HEK293 (cell line): ENCODE data around the gene TDP2.

Experiments
- CTCF ChIA-PET: fragments of 350-600 bp; formaldehyde crosslinking; extraction: SDS; loops from one replicate; lab custom pipeline; 2021; ENCODE audit warnings: antibody characterized with exemption; lab: Yijun Ruan, JAX
- POLR2A ChIA-PET: fragments of 300-600 bp; formaldehyde crosslinking; extraction: SDS; loops from one replicate; lab custom pipeline; 2020; ENCODE audit warnings: antibody characterized with exemption, inconsistent platforms; lab: Yijun Ruan, JAX
- H3K27ac ChIP-seq: fragments of 200-500 bp; sonication (Bioruptor generic); 2 replicates; pipeline ENCODE4 v1.5.1; 2014; ENCODE audit warnings: low read depth, low read length, control low read depth, inconsistent platforms; ENCODE audit errors: extremely low read depth
- H3K36me3 ChIP-seq, 2 experiments: fragments of 200-500 bp in 1 of 2; sonication (Bioruptor generic) in 1 of 2; 1 replicate in 1 of 2; 2 replicates in 1 of 2; pipeline ENCODE4 v1.5.1; 2014 to 2017; ENCODE audit warnings: inconsistent platforms in 2 of 2, low read length in 2 of 2; ENCODE audit not compliant: control insufficient read depth in 2 of 2, insufficient read depth in 1 of 2
- H3K4me1 ChIP-seq: fragments of 200-500 bp; sonication (Bioruptor generic); 2 replicates; pipeline ENCODE4 v1.5.1; 2014; ENCODE audit warnings: mild to moderate bottlenecking, low read length, inconsistent platforms; ENCODE audit not compliant: control insufficient read depth, insufficient read depth
- H3K4me3 ChIP-seq: 2 replicates; pipeline ENCODE4 v1.5.1; 2011; ENCODE audit warnings: low read depth, mild to moderate bottlenecking, control low read depth, low read length, moderate library complexity
- H3K9me3 ChIP-seq: fragments of 200-500 bp; sonication (Bioruptor generic); 2 replicates; pipeline ENCODE4 v1.5.1; 2014; ENCODE audit warnings: low read depth, low read length, inconsistent platforms; ENCODE audit not compliant: control insufficient read depth, insufficient read depth
- KLF1 ChIP-seq: fragments of 450-650 bp; formaldehyde crosslinking; IDR thresholded peaks from 2 replicates; pipeline ENCODE4 v1.5.1; 2016; ENCODE audit warnings: missing biosample characterization, missing genetic modification characterization
- SETDB1 ChIP-seq: IDR thresholded peaks from one replicate; pipeline ENCODE4 v1.6.1; 2017; ENCODE audit warnings: mild to moderate bottlenecking, low read length, moderate library complexity, mixed read lengths; ENCODE audit not compliant: insufficient read length
- ZIC2 ChIP-seq: fragments of 450-650 bp; formaldehyde crosslinking; IDR thresholded peaks from 2 replicates; pipeline ENCODE4 v1.5.1; 2016; ENCODE audit warnings: missing biosample characterization, missing genetic modification characterization
- ZNF114 ChIP-seq: fragments of 450-650 bp; formaldehyde crosslinking; IDR thresholded peaks from 2 replicates; pipeline ENCODE4 v1.5.0; 2017; ENCODE audit warnings: missing biosample characterization, missing genetic modification characterization
- ZNF146 ChIP-seq: fragments of 450-650 bp; formaldehyde crosslinking; IDR thresholded peaks from 2 replicates; pipeline ENCODE4 v1.5.1; 2016; ENCODE audit warnings: missing biosample characterization, missing genetic modification characterization
- ZNF175 ChIP-seq: fragments of 450-650 bp; formaldehyde crosslinking; IDR thresholded peaks from 2 replicates; pipeline ENCODE4 v1.5.1; 2016; ENCODE audit warnings: missing biosample characterization, missing genetic modification characterization
- ZNF2 ChIP-seq: fragments of 450-650 bp; formaldehyde crosslinking; IDR thresholded peaks from 2 replicates; pipeline ENCODE4 v1.5.1; 2016; ENCODE audit warnings: missing biosample characterization, missing genetic modification characterization
- ZNF266 ChIP-seq: fragments of 450-650 bp; formaldehyde crosslinking; IDR thresholded peaks from 2 replicates; pipeline ENCODE4 v1.5.1; 2016; ENCODE audit warnings: missing biosample characterization, missing genetic modification characterization, low read depth
- ZNF274 ChIP-seq, 2 experiments: fragments of 200-500 bp in 1 of 2; fragments of 450-650 bp in 1 of 2; sonication (Bioruptor generic) in 1 of 2; formaldehyde crosslinking in 1 of 2; IDR thresholded peaks; 2 replicates each; pipeline versions ENCODE4 v1.5.1 to v1.6.1; 2014 to 2016; ENCODE audit warnings: borderline replicate concordance in 1 of 2, inconsistent platforms in 1 of 2, low read length in 1 of 2, missing biosample characterization in 1 of 2, missing genetic modification characterization in 1 of 2
- ZNF48 ChIP-seq: fragments of 450-650 bp; formaldehyde crosslinking; IDR thresholded peaks from 2 replicates; pipeline ENCODE4 v1.5.1; 2016; ENCODE audit warnings: missing biosample characterization, missing genetic modification characterization
- ZNF529 ChIP-seq: fragments of 450-650 bp; formaldehyde crosslinking; IDR thresholded peaks from 2 replicates; pipeline ENCODE4 v1.5.1; 2017; ENCODE audit warnings: missing genetic modification characterization, missing biosample characterization; ENCODE audit not compliant: insufficient replicate concordance
- ZNF596 ChIP-seq: fragments of 450-650 bp; IDR thresholded peaks from 2 replicates; pipeline ENCODE4 v1.5.0; 2018; ENCODE audit warnings: missing biosample characterization, mild to moderate bottlenecking, missing genetic modification characterization, moderate library complexity
- ZNF626 ChIP-seq: fragments of 450-650 bp; sonication (Bioruptor Pico); formaldehyde crosslinking; IDR thresholded peaks from 2 replicates; pipeline ENCODE4 v1.5.1; 2018; ENCODE audit warnings: missing biosample characterization, missing genetic modification characterization, inconsistent platforms
- ZNF677 ChIP-seq: fragments of 450-650 bp; IDR thresholded peaks from 2 replicates; pipeline ENCODE4 v1.5.0; 2018; ENCODE audit warnings: missing biosample characterization, mild to moderate bottlenecking, missing genetic modification characterization, moderate library complexity
- ZNF707 ChIP-seq: fragments of 450-650 bp; formaldehyde crosslinking; IDR thresholded peaks from 2 replicates; pipeline ENCODE4 v1.5.1; 2016; ENCODE audit warnings: missing biosample characterization, missing genetic modification characterization
- ZNF747 ChIP-seq: fragments of 450-650 bp; formaldehyde crosslinking; IDR thresholded peaks from 2 replicates; pipeline ENCODE4 v1.5.1; 2016; ENCODE audit warnings: missing biosample characterization, missing genetic modification characterization
- TF ChIP-seq, protein P1 (sequence below): fragments of 450-650 bp; formaldehyde crosslinking; IDR thresholded peaks from 2 replicates; pipeline ENCODE4 v1.5.1; 2016; ENCODE audit warnings: missing biosample characterization, missing genetic modification characterization, borderline replicate concordance
- TF ChIP-seq, protein P2 (sequence below): fragments of 450-650 bp; formaldehyde crosslinking; IDR thresholded peaks from 2 replicates; pipeline ENCODE4 v1.5.1; 2016; ENCODE audit warnings: missing biosample characterization, missing genetic modification characterization, borderline replicate concordance
- TF ChIP-seq, protein P3 (sequence below): fragments of 450-650 bp; formaldehyde crosslinking; IDR thresholded peaks from 2 replicates; pipeline ENCODE4 v1.5.1; 2017; ENCODE audit warnings: missing biosample characterization, missing genetic modification characterization
- TF ChIP-seq, protein P4 (sequence below): fragments of 450-650 bp; formaldehyde crosslinking; IDR thresholded peaks from 2 replicates; pipeline ENCODE4 v1.5.1; 2016; ENCODE audit warnings: missing biosample characterization, missing genetic modification characterization
- TF ChIP-seq, protein P5 (sequence below): fragments of 450-650 bp; formaldehyde crosslinking; IDR thresholded peaks from 2 replicates; pipeline ENCODE4 v1.5.0; 2017; ENCODE audit warnings: missing biosample characterization, missing genetic modification characterization, borderline replicate concordance

TDP2 gene

DNA sequence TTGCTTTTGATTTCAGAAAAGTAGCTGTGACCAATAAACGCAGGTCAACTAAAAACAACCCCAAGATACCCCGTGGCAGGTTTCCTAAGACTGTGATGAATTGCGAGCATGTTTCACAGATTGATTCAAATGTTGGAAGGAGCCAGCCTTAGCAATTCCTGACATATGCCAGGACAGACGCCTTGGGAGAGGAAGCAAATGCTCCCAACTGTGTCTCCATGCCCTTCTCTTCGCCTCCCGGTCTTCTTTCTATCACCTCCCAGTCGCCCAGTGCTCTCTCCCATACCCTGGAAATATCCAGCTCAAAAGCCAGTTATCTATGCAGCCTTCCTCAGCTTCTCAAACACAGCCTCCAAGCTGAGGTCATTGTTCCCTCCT lies 52.7 kb downstream of the TDP2 start:
- Histone ChIP-seq H3K4me3 (no peak overlapping the region), H3K4me1 (no peaks in the 10 kb centered on the region), H3K9me3 (no peaks in the 10 kb centered on the region), H3K27ac (no peak overlapping the region), H3K36me3 (no peaks in the 10 kb centered on the region)
- TF ChIP-seq ZNF274 (IDR thresholded peaks at IDR 0.05; ENCODE audit: low read length) (no peak), ZNF274 (tag by site-specific recombination; IDR thresholded peaks at IDR 0.05; ENCODE audit: borderline replicate concordance) (no peak), ZNF747 (tag by site-specific recombination) (no peak), ZNF596 (tag by site-specific recombination) (no peak), ZIC2 (tag by site-specific recombination) (no peak), KLF1 (tag by site-specific recombination) (no peak), ZNF2 (tag by site-specific recombination) (no peak), ZNF48 (tag by site-specific recombination) (no peak), ZNF175 (tag by site-specific recombination) (no peak), ZNF266 (tag by site-specific recombination) (no peak)
- TF ChIP-seq, protein P1, sequence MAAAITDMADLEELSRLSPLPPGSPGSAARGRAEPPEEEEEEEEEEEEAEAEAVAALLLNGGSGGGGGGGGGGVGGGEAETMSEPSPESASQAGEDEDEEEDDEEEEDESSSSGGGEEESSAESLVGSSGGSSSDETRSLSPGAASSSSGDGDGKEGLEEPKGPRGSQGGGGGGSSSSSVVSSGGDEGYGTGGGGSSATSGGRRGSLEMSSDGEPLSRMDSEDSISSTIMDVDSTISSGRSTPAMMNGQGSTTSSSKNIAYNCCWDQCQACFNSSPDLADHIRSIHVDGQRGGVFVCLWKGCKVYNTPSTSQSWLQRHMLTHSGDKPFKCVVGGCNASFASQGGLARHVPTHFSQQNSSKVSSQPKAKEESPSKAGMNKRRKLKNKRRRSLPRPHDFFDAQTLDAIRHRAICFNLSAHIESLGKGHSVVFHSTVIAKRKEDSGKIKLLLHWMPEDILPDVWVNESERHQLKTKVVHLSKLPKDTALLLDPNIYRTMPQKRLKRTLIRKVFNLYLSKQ: no peak
- TF ChIP-seq, protein P2, sequence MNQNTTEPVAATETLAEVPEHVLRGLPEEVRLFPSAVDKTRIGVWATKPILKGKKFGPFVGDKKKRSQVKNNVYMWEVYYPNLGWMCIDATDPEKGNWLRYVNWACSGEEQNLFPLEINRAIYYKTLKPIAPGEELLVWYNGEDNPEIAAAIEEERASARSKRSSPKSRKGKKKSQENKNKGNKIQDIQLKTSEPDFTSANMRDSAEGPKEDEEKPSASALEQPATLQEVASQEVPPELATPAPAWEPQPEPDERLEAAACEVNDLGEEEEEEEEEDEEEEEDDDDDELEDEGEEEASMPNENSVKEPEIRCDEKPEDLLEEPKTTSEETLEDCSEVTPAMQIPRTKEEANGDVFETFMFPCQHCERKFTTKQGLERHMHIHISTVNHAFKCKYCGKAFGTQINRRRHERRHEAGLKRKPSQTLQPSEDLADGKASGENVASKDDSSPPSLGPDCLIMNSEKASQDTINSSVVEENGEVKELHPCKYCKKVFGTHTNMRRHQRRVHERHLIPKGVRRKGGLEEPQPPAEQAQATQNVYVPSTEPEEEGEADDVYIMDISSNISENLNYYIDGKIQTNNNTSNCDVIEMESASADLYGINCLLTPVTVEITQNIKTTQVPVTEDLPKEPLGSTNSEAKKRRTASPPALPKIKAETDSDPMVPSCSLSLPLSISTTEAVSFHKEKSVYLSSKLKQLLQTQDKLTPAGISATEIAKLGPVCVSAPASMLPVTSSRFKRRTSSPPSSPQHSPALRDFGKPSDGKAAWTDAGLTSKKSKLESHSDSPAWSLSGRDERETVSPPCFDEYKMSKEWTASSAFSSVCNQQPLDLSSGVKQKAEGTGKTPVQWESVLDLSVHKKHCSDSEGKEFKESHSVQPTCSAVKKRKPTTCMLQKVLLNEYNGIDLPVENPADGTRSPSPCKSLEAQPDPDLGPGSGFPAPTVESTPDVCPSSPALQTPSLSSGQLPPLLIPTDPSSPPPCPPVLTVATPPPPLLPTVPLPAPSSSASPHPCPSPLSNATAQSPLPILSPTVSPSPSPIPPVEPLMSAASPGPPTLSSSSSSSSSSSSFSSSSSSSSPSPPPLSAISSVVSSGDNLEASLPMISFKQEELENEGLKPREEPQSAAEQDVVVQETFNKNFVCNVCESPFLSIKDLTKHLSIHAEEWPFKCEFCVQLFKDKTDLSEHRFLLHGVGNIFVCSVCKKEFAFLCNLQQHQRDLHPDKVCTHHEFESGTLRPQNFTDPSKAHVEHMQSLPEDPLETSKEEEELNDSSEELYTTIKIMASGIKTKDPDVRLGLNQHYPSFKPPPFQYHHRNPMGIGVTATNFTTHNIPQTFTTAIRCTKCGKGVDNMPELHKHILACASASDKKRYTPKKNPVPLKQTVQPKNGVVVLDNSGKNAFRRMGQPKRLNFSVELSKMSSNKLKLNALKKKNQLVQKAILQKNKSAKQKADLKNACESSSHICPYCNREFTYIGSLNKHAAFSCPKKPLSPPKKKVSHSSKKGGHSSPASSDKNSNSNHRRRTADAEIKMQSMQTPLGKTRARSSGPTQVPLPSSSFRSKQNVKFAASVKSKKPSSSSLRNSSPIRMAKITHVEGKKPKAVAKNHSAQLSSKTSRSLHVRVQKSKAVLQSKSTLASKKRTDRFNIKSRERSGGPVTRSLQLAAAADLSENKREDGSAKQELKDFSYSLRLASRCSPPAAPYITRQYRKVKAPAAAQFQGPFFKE (tag by site-specific recombination): no peak
- POLR2A ChIA-PET: no interaction called here
- CTCF ChIA-PET: interaction anchor here (0.6 to 2.5 kb wide), 5 partner anchors 30 to 527 kb away, joined by 3 to 14 read pairs (median 4); no protein-coding TSS in a partner anchor

DNA sequence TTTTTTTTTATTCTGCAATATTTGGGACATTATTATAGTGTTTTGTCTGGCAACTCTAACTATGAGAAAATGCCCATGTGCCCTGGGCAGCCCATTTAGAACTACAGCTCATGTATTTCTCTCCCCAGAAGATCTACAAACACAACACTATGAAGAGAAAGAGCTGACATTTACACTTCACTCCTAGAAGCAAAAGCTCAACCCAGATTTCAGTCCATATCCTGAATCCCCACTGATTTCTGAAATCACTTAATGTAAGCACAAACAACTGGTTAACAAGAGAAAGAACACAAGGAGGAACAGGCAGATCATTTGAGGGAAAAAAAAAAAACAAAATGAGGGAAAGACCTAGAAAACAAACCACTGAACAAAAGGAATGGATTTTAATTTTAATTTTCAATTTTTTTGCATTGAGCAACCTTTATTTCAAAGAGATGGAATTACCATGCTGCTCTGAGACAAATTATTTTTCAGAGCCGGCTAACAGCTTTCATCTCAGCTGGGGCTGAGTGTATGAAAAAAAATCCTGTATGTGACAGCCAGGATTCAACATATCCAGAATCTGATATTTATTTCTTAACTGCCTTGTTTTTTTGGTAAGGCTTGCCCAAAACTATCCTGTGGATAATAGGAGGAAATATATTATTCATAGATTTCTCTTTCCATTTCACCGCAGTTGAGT lies 53.2 kb downstream of the TDP2 start:
- H3K4me3 ChIP-seq: no peak overlapping the region
- CTCF ChIA-PET: interaction anchor here (0.6 to 2.5 kb wide), 5 partner anchors 17 to 527 kb away, joined by 3 to 14 read pairs (median 3); no protein-coding TSS in a partner anchor
- H3K4me1 ChIP-seq: no peaks in the 10 kb centered on the region
- H3K36me3 ChIP-seq: no peaks in the 10 kb centered on the region
- H3K27ac ChIP-seq: no peak overlapping the region
- H3K9me3 ChIP-seq: no peaks in the 10 kb centered on the region
- POLR2A ChIA-PET: interaction anchor here (1.1 kb wide), 1 partner anchor 89 kb away, joined by 4 read pairs; no protein-coding TSS in a partner anchor
- TF ChIP-seq ZNF114 (tag by site-specific recombination): no peak
- TF ChIP-seq ZNF707 (tag by site-specific recombination): no peak
- TF ChIP-seq, protein P3, sequence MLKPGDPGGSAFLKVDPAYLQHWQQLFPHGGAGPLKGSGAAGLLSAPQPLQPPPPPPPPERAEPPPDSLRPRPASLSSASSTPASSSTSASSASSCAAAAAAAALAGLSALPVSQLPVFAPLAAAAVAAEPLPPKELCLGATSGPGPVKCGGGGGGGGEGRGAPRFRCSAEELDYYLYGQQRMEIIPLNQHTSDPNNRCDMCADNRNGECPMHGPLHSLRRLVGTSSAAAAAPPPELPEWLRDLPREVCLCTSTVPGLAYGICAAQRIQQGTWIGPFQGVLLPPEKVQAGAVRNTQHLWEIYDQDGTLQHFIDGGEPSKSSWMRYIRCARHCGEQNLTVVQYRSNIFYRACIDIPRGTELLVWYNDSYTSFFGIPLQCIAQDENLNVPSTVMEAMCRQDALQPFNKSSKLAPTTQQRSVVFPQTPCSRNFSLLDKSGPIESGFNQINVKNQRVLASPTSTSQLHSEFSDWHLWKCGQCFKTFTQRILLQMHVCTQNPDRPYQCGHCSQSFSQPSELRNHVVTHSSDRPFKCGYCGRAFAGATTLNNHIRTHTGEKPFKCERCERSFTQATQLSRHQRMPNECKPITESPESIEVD: no peak
- TF ChIP-seq ZNF677: no peak
- TF ChIP-seq, protein P4, sequence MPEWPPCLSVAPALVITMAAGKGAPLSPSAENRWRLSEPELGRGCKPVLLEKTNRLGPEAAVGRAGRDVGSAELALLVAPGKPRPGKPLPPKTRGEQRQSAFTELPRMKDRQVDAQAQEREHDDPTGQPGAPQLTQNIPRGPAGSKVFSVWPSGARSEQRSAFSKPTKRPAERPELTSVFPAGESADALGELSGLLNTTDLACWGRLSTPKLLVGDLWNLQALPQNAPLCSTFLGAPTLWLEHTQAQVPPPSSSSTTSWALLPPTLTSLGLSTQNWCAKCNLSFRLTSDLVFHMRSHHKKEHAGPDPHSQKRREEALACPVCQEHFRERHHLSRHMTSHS (tag by site-specific recombination): no peak
- TF ChIP-seq ZNF529: no peak
- TF ChIP-seq, protein P5, sequence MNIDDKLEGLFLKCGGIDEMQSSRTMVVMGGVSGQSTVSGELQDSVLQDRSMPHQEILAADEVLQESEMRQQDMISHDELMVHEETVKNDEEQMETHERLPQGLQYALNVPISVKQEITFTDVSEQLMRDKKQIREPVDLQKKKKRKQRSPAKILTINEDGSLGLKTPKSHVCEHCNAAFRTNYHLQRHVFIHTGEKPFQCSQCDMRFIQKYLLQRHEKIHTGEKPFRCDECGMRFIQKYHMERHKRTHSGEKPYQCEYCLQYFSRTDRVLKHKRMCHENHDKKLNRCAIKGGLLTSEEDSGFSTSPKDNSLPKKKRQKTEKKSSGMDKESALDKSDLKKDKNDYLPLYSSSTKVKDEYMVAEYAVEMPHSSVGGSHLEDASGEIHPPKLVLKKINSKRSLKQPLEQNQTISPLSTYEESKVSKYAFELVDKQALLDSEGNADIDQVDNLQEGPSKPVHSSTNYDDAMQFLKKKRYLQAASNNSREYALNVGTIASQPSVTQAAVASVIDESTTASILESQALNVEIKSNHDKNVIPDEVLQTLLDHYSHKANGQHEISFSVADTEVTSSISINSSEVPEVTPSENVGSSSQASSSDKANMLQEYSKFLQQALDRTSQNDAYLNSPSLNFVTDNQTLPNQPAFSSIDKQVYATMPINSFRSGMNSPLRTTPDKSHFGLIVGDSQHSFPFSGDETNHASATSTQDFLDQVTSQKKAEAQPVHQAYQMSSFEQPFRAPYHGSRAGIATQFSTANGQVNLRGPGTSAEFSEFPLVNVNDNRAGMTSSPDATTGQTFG (tag by site-specific recombination): no peak
- no peak for TF ChIP-seq ZNF626
- no peak for TF ChIP-seq ZNF146 (tag by site-specific recombination)
- no peak for TF ChIP-seq ZIC2 (tag by site-specific recombination)
- TF ChIP-seq SETDB1: no peak
